Neural progenitor cell (in vitro differentiated cells): ENCODE data around the gene CDK5. TPM values are rescaled to one million over a fixed set of nuclear protein-coding genes. Genes with fewer than 3 reads are reported as not detected.

Experiments
- DNase-seq: peaks from one replicate; pipeline ENCODE4 v3.0.0-alpha.2; 2016; ENCODE audit warnings: low spot score
- H2AFZ ChIP-seq: fragments of 200-600 bp; sonication (generic); replicated peaks from 2 replicates; pipeline ENCODE4 v1.6.1; 2016; ENCODE audit warnings: antibody characterized with exemption
- H3F3A ChIP-seq: fragments of 200-600 bp; sonication (generic); 2 replicates; pipeline ENCODE4 v1.6.1; 2016; ENCODE audit warnings: antibody characterized with exemption, low read depth
- H3K27ac ChIP-seq: fragments of 200-600 bp; sonication (generic); 2 replicates; pipeline ENCODE4 v1.5.1; 2016; ENCODE audit warnings: mild to moderate bottlenecking
- H3K27me3 ChIP-seq: fragments of 200-600 bp; sonication (generic); 2 replicates; pipeline ENCODE4 v1.6.1; 2016; ENCODE audit warnings: mild to moderate bottlenecking, moderate library complexity
- H3K36me3 ChIP-seq: fragments of 200-600 bp; sonication (generic); 2 replicates; pipeline ENCODE4 v1.5.1; 2016
- H3K4me1 ChIP-seq: fragments of 200-600 bp; sonication (generic); 2 replicates; pipeline ENCODE4 v1.6.1; 2016; ENCODE audit warnings: mixed run types
- H3K4me2 ChIP-seq: fragments of 200-600 bp; sonication (generic); 2 replicates; pipeline ENCODE4 v1.6.1; 2016
- H3K4me3 ChIP-seq: fragments of 200-600 bp; sonication (generic); 2 replicates; pipeline ENCODE4 v1.5.1; 2016
- H3K79me2 ChIP-seq: fragments of 200-600 bp; sonication (generic); 2 replicates; pipeline ENCODE4 v1.6.1; 2016; ENCODE audit warnings: low read depth
- H3K9ac ChIP-seq: fragments of 200-600 bp; sonication (generic); 2 replicates; pipeline ENCODE4 v1.6.1; 2016
- H3K9me3 ChIP-seq: fragments of 200-600 bp; sonication (generic); 2 replicates; pipeline ENCODE4 v1.5.1; 2016; ENCODE audit warnings: low read depth
- H4K20me1 ChIP-seq: fragments of 200-600 bp; sonication (generic); 2 replicates; pipeline ENCODE4 v1.6.1; 2016; ENCODE audit warnings: low read depth
- H3K27ac Mint-ChIP-seq: 3 replicates; pipeline ENCODE4 v1.8.0; 2021; ENCODE audit warnings: mixed read lengths
- H3K27me3 Mint-ChIP-seq: 2 replicates; pipeline ENCODE4 v1.8.0; 2022; ENCODE audit warnings: low read depth, mild to moderate bottlenecking, inconsistent platforms, moderate library complexity, mixed read lengths; ENCODE audit not compliant: insufficient read depth
- H3K36me3 Mint-ChIP-seq: 3 replicates; pipeline ENCODE4 v1.8.0; 2021; ENCODE audit warnings: mixed read lengths
- H3K4me1 Mint-ChIP-seq: 3 replicates; pipeline ENCODE4 v1.8.0; 2021; ENCODE audit warnings: mixed read lengths
- H3K4me3 Mint-ChIP-seq: 3 replicates; pipeline ENCODE4 v1.8.0; 2021; ENCODE audit warnings: mild to moderate bottlenecking, moderate library complexity, mixed read lengths
- H3K9me3 Mint-ChIP-seq: 3 replicates; pipeline ENCODE4 v1.8.0; 2020; ENCODE audit warnings: mixed read lengths
- CTCF ChIP-seq: fragments of 200-600 bp; sonication (generic); IDR thresholded peaks from 2 replicates; pipeline ENCODE4 v1.5.1; 2017; ENCODE audit warnings: antibody characterized with exemption, mild to moderate bottlenecking
- EZH2 ChIP-seq: fragments of 200-600 bp; sonication (generic); IDR thresholded peaks from 2 replicates; pipeline ENCODE4 v1.6.1; 2017; ENCODE audit warnings: antibody characterized with exemption, mild to moderate bottlenecking, moderate library complexity
- EZH2phosphoT487 ChIP-seq: fragments of 200-600 bp; sonication (generic); IDR thresholded peaks from 2 replicates; pipeline ENCODE4 v1.6.1; 2017; ENCODE audit warnings: antibody characterized with exemption
- total RNA-seq: library from RNA; depleted of rRNA; stranded (reverse); fragments of >200 nt; gene quantifications from 2 replicates; pipeline ENCODE4 v1.2.3, GENCODE V29; 2015; ENCODE audit warnings: low replicate concordance

CDK5 gene
- total RNA-seq, 1 donor from 2014 or later: 8.1 TPM

- Histone ChIP-seq H3K9me3 (no peaks in the 10 kb centered on the region), H3K79me2 (no peaks in the 10 kb centered on the region), H3K9ac (no peak overlapping the region), H4K20me1 (no peaks in the 10 kb centered on the region), H3K27ac (no peak overlapping the region), H3K36me3 (no peaks in the 10 kb centered on the region), H2AFZ (no peak overlapping the region), H3K4me2 (peak overlapping the region; percentile 54), H3K4me3 (no peak overlapping the region), H3F3A (peaks cover 32% of the 10 kb centered on the region), H3K4me1 (peaks cover 38% of the 10 kb centered on the region), H3K27me3 (peaks cover 8% of the 10 kb centered on the region)
- no peak for DNase-seq
- TF ChIP-seq EZH2phosphoT487 (no peak), CTCF (no peak), EZH2 (no peak)
- Mint-ChIP-seq H3K36me3 (peaks cover 4% of the 10 kb centered on the region), H3K9me3 (peaks cover 1% of the 10 kb centered on the region), H3K27me3 (peaks cover 13% of the 10 kb centered on the region), H3K4me3 (peak overlapping the region; percentile 68), H3K27ac (peak overlapping the region; percentile 70), H3K4me1 (peaks cover 44% of the 10 kb centered on the region)
Observed at GRCh38 chr7:151008143-151008510, 49.6 kb downstream of the CDK5 start.

GRCh38 chr7:151007469-151007898, 50.2 kb downstream of the CDK5 start:
- peaks cover 2% of the 10 kb centered on the region for H3K36me3 Mint-ChIP-seq
- H4K20me1 ChIP-seq: no peaks in the 10 kb centered on the region
- no peak overlapping the region for H3K4me3 Mint-ChIP-seq
- no peaks in the 10 kb centered on the region for H3K9me3 ChIP-seq
- H3K9ac ChIP-seq: no peak overlapping the region
- peak overlapping the region; percentile 85 for H3K27ac Mint-ChIP-seq
- no peaks in the 10 kb centered on the region for H3K79me2 ChIP-seq
- H3K4me2 ChIP-seq: no peak overlapping the region
- H3K27me3 ChIP-seq: peaks cover 4% of the 10 kb centered on the region
- H3K36me3 ChIP-seq: no peaks in the 10 kb centered on the region
- H3K27me3 Mint-ChIP-seq: peaks cover 15% of the 10 kb centered on the region
- no peak overlapping the region for H3K27ac ChIP-seq
- H3K4me3 ChIP-seq: no peak overlapping the region
- H3K9me3 Mint-ChIP-seq: peaks cover 1% of the 10 kb centered on the region
- peaks cover 38% of the 10 kb centered on the region for H3K4me1 Mint-ChIP-seq
- TF ChIP-seq CTCF (no peak), EZH2 (no peak), EZH2phosphoT487 (no peak)
- H3K4me1 ChIP-seq: peaks cover 32% of the 10 kb centered on the region
- no peak overlapping the region for H2AFZ ChIP-seq
- no peak for DNase-seq
- peaks cover 25% of the 10 kb centered on the region for H3F3A ChIP-seq

- peaks cover 31% of the 10 kb centered on the region for H3K4me1 Mint-ChIP-seq
- TF ChIP-seq EZH2phosphoT487: no peak
- H3K27ac Mint-ChIP-seq: no peak overlapping the region
- H3K4me3 Mint-ChIP-seq: no peak overlapping the region
- Histone ChIP-seq H3K4me2 (no peak overlapping the region), H3K9ac (no peak overlapping the region), H3K79me2 (no peaks in the 10 kb centered on the region), H3K4me3 (no peak overlapping the region), H3K4me1 (peaks cover 30% of the 10 kb centered on the region), H3K36me3 (no peaks in the 10 kb centered on the region), H3F3A (peaks cover 18% of the 10 kb centered on the region), H3K9me3 (no peaks in the 10 kb centered on the region), H3K27me3 (no peaks in the 10 kb centered on the region), H3K27ac (no peak overlapping the region), H4K20me1 (no peaks in the 10 kb centered on the region), H2AFZ (no peak overlapping the region)
- peaks cover 1% of the 10 kb centered on the region for H3K9me3 Mint-ChIP-seq
- DNase-seq: no peak
- no peaks in the 10 kb centered on the region for H3K36me3 Mint-ChIP-seq
- H3K27me3 Mint-ChIP-seq: peaks cover 15% of the 10 kb centered on the region
Observed at GRCh38 chr7:151006590-151007300, 51.0 kb downstream of the CDK5 start.

GRCh38 chr7:151005566-151005965, 52.1 kb downstream of the CDK5 start:
- peaks cover 24% of the 10 kb centered on the region for H3K4me1 Mint-ChIP-seq
- no peak overlapping the region for H3K9ac ChIP-seq
- no peaks in the 10 kb centered on the region for H3K36me3 ChIP-seq
- peaks cover 14% of the 10 kb centered on the region for H3K27me3 Mint-ChIP-seq
- no peaks in the 10 kb centered on the region for H3K79me2 ChIP-seq
- H3K27ac Mint-ChIP-seq: no peak overlapping the region
- H3K4me1 ChIP-seq: peaks cover 24% of the 10 kb centered on the region
- no peak overlapping the region for H3K27ac ChIP-seq
- no peak for TF ChIP-seq CTCF
- TF ChIP-seq EZH2: no peak
- TF ChIP-seq EZH2phosphoT487: no peak
- H3K36me3 Mint-ChIP-seq: no peaks in the 10 kb centered on the region
- H3K4me3 Mint-ChIP-seq: no peak overlapping the region
- no peak overlapping the region for H3K4me2 ChIP-seq
- no peak overlapping the region for H2AFZ ChIP-seq
- H3K4me3 ChIP-seq: no peak overlapping the region
- H3K9me3 ChIP-seq: no peaks in the 10 kb centered on the region
- no peak for DNase-seq
- H3F3A ChIP-seq: peaks cover 11% of the 10 kb centered on the region
- no peaks in the 10 kb centered on the region for H3K27me3 ChIP-seq
- no peaks in the 10 kb centered on the region for H4K20me1 ChIP-seq
- peaks cover 1% of the 10 kb centered on the region for H3K9me3 Mint-ChIP-seq
